Activated CD8-positive, alpha-beta memory T cell treated with anti-CD3 and anti-CD28 coated beads for 24 hours (primary cell): ENCODE measurements around the gene COL4A6.

ENCODE experiments used
- DNase-seq: peaks from one replicate; pipeline ENCODE4 v3.0.0-alpha.2; 2020

COL4A6 gene

GRCh38 chrX:108138814-108139702 lies 299.2 kb downstream of the COL4A6 start:
- DNase-seq: no peak

- no peak for DNase-seq
Observed at GRCh38 chrX:108134724-108135123, 303.5 kb downstream of the COL4A6 start.

- no peak for DNase-seq
Observed at GRCh38 chrX:108132876-108133275, 305.3 kb downstream of the COL4A6 start.

- no peak for DNase-seq
Observed at GRCh38 chrX:108132034-108132433, 306.2 kb downstream of the COL4A6 start.

- DNase-seq: no peak
Observed at GRCh38 chrX:108131471-108131870, 306.8 kb downstream of the COL4A6 start.

GRCh38 chrX:108130889-108131288 lies 307.3 kb downstream of the COL4A6 start:
- DNase-seq: no peak

- no peak for DNase-seq
Observed at GRCh38 chrX:108127152-108127551, 311.1 kb downstream of the COL4A6 start.

GRCh38 chrX:108126661-108127060 lies 311.6 kb downstream of the COL4A6 start:
- DNase-seq: no peak

- no peak for DNase-seq
Observed at GRCh38 chrX:108123591-108124366, 314.4 kb downstream of the COL4A6 start.

- no peak for DNase-seq
Observed at GRCh38 chrX:108122748-108123147, 315.5 kb downstream of the COL4A6 start.

- no peak for DNase-seq
Observed at GRCh38 chrX:108121291-108121690, 316.9 kb downstream of the COL4A6 start.

- no peak for DNase-seq
Observed at GRCh38 chrX:108117988-108118387, 320.2 kb downstream of the COL4A6 start.

- no peak for DNase-seq
Observed at GRCh38 chrX:108114541-108114940, 323.7 kb downstream of the COL4A6 start.
